ENCODE data around the gene KIF1A.

DNA sequence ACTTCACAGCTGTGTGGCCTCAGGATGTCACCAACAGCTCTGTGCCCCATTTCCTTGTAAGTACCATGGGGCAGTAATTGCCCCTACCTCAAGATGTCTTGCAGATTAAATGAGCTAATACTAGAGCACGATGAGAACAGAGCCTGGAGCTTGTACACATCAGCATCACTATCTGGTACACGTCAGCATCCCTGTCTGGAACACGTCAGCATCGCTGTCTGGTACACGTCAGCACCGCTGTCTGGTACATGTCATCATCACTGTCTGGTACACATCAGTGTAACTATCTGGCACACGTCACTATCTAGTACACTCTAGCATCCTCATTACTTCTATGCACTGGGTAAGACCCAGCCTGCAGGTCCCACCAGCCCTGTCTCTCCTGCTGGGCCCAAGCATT lies 91.2 kb downstream of the KIF1A start:
- TF ChIP-seq EZH2 (IDR thresholded peaks at IDR 0.05) = no peak
- TF ChIP-seq, protein P1, sequence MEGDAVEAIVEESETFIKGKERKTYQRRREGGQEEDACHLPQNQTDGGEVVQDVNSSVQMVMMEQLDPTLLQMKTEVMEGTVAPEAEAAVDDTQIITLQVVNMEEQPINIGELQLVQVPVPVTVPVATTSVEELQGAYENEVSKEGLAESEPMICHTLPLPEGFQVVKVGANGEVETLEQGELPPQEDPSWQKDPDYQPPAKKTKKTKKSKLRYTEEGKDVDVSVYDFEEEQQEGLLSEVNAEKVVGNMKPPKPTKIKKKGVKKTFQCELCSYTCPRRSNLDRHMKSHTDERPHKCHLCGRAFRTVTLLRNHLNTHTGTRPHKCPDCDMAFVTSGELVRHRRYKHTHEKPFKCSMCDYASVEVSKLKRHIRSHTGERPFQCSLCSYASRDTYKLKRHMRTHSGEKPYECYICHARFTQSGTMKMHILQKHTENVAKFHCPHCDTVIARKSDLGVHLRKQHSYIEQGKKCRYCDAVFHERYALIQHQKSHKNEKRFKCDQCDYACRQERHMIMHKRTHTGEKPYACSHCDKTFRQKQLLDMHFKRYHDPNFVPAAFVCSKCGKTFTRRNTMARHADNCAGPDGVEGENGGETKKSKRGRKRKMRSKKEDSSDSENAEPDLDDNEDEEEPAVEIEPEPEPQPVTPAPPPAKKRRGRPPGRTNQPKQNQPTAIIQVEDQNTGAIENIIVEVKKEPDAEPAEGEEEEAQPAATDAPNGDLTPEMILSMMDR (IDR thresholded peaks at IDR 0.05) = no peak
